HEK293 (cell line): ENCODE measurements around the gene TTLL4.

Source experiments
- ZNF24 ChIP-seq: fragments of 450-650 bp; formaldehyde crosslinking; IDR thresholded peaks from 2 replicates; pipeline ENCODE4 v1.5.1; 2016; ENCODE audit warnings: missing biosample characterization, missing genetic modification characterization
- TF ChIP-seq, protein P1 (sequence below): fragments of 450-650 bp; formaldehyde crosslinking; IDR thresholded peaks from 2 replicates; pipeline ENCODE4 v1.5.1; 2016; ENCODE audit warnings: missing biosample characterization, missing genetic modification characterization

DNA sequence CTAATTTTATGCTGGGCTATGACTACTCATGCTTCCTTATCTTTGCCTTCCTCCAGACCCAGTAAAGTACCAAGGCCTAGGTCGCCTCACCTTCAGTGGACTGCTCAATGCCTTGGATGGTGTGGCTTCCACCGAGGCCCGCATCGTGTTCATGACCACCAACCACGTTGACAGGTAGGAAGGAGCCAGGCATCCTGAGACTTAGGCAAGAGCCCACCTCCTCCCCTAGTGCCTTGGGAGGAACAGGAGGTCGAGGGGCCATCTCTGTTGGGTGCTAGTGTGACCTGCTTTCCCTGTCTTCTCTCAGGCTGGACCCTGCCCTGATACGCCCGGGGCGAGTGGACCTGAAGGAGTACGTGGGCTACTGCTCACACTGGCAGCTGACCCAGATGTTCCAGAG is 47.8 kb upstream of the TTLL4 start:
- no peak for TF ChIP-seq ZNF24 (tag by site-specific recombination)
- TF ChIP-seq, protein P1, sequence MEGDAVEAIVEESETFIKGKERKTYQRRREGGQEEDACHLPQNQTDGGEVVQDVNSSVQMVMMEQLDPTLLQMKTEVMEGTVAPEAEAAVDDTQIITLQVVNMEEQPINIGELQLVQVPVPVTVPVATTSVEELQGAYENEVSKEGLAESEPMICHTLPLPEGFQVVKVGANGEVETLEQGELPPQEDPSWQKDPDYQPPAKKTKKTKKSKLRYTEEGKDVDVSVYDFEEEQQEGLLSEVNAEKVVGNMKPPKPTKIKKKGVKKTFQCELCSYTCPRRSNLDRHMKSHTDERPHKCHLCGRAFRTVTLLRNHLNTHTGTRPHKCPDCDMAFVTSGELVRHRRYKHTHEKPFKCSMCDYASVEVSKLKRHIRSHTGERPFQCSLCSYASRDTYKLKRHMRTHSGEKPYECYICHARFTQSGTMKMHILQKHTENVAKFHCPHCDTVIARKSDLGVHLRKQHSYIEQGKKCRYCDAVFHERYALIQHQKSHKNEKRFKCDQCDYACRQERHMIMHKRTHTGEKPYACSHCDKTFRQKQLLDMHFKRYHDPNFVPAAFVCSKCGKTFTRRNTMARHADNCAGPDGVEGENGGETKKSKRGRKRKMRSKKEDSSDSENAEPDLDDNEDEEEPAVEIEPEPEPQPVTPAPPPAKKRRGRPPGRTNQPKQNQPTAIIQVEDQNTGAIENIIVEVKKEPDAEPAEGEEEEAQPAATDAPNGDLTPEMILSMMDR (tag by site-specific recombination) = no peak
